ENCODE results near the gene CXCL11. TPM values are rescaled to one million over a fixed set of nuclear protein-coding genes. Genes with fewer than 3 reads are reported as not detected.
"Not testable (repeated sequence)": the region's sequence is repeated elsewhere in the genome, so short reads cannot be mapped to it uniquely, and the experiment has no call there.

The CXCL11 gene
- not detected for total RNA-seq

DNA sequence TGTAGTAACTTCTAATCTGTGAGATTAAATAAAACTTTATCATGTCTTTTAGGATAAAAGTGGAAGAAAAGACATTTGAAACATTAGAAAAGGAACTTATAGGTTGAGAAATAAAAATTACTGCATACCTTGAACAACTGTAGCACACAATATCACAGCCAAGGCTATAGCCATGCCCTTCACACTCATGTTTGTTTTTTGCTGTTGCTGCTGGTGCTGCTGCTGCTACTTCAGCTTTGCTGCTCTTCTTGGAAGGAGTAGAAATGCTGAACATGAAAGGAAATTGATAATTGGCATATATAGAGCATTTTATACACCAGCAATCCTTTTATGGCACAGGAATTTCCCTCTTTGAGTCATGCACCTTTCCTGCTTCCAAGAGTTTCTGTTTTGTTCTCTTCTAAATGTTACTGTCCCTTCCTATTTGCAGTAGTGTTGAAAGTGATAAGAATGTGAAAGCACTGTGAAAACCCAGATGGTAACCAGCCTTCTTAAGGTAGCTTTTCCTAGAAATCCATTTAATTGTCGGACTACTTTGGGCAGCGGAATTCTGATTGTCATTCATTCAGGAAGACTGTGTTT is at the start of gene CXCL11:
Gene CXCL11 (minus strand): TSS at position 272 of the 582 bp plus-strand sequence. CDS start 83 bp downstream, at position 189.
- DNase-seq (ENCODE audit: low spot score) = no peak

DNA sequence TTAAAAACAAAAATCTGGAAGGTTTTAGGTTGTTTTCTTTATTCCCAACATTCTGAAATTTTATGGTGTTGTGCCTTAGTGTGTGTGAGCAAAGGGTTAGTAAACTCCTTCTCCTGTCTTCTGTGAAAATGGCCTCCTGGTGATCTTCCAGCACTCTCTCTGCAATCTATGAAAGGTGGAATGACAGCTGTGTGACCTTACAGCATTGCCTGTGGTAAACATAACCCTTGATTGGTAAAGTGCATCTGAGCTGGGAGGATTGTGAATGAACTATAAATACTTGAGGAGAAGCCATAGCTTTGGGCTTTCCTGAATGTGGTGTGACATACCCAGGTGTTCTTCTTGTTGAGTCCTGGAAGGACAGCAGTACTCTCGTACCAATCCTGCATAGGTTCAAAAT is 48.7 kb upstream of the CXCL11 start:
- no peak for DNase-seq (ENCODE audit: low spot score)

DNA sequence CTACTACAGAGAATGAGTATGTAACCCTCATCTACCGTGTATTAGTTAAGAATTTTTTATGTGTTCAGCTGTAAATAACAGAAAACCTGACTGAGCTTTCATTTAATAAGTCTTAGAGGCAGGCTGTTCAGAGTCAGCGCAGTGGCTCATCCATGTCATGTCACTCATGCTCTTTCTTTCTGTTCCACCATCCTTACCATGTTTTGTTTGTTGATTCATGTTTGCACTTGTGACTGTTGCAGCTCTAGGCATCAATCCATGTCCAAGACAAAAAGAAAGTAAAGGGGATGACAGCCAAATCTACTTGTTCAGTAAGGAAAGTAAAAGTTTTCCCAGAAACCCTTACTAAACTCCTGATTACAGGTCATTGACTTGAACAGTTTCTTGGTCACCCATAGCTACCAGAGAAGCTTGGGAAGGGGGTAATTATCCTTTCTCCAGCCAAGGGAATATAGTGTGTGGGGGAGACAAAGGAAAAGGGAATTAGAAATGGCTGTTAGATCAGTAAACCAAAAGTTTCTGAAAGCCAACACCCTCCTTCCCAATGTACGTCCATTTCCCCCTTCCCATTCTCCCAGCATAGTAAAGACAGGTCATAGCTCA is 47.6 kb upstream of the CXCL11 start:
- no peak for DNase-seq (ENCODE audit: low spot score)

DNA sequence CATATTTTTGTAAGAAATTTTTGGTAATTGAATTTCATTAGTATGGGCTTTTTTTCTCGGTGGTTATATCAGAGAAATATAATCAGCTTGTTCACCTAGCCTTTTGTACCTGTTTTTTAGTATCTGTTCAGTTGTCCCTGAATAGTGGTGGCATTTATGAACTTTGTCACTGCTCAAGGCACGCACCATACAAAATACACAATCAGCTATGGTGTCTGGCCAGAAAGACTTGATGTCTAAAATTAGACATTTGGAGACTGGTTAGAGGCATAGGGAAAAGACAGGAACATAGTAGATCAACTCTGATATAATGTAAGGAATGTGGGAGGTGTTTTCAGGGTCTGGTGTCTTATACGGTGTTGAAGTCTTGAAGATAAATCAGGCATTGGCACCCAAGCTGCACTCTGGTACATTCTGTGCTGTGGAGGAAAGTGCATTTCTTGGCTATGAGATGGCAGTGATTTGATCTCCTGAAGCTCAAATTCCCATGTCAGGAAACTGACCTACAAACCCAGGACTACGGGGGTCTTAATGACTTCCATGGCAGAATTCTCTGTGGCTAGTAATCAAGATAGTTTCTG is 42.3 kb upstream of the CXCL11 start:
- no peak for DNase-seq (ENCODE audit: low spot score)

DNA sequence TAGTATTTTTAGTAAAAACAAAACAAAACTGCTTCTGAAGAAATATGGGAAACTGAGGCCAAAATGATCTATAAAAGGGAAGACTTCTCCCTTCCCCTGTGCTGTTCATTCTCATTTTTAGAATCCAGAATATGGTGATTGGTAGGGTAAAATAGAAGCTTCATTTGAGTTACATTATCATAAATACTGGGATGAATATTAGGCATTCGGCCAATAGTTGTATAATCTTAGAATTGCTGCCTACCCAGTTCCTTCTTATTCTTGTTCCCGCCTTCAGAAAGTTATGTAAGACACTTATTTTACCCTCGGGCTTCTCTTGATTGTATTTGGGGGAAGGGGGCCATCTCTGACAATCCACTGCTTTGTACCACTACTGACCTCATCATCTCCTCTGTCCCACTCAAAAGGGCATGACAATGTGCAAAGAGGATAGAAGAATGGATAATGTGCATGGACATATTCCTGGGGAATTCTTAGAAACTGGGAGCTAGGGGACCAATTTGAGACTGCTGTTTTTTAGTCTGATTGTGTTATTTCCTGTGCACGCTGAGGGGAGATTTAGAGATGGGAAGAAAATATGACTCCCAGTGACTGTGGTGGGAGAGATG is 39.2 kb upstream of the CXCL11 start:
- DNase-seq (ENCODE audit: low spot score) = no peak

DNA sequence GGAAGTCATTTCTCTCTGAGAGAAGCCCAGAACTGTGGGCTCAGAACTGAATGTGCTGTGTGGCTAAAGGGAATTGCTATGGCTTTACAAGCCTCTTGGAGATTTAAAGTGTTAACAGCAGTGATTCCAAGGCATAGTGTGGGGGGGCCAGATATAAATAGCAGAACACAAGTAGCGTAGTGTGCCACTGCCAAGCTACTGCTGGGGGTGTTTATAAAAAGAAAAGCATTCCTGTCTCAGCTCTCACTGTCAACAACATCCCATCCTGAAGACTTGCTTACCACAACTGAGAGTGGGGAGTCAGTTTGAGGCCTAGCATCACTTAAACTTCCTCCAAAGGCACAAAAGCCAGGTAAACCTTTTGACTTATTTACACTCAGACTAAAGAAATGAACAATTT is 38.6 kb upstream of the CXCL11 start, which contains the start of gene ART3:
Gene ART3 (plus strand): TSS at position 242 of the 400 bp plus-strand sequence. CDS start 1,181 bp downstream, outside the sequence.
- no peak for DNase-seq (ENCODE audit: low spot score)

DNA sequence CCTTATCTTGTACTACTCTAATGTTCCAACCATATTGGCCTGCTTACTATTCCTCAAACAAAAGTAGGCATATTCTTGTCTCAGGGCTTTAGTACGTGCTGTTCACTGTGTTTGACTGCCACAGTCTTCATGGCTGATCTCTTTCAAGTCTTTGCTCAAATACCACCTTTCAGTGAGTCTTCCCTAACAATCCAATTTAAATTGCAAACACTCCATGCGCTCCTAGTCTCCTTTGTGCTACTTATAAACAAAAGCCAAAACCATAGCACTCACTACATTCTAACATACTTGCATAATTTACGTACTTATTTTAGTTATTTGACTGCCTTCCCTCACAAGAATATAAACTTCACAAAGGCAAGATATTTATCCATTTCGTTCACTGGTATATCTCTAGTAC is 36.9 kb upstream of the CXCL11 start:
- DNase-seq (ENCODE audit: low spot score) = no peak

DNA sequence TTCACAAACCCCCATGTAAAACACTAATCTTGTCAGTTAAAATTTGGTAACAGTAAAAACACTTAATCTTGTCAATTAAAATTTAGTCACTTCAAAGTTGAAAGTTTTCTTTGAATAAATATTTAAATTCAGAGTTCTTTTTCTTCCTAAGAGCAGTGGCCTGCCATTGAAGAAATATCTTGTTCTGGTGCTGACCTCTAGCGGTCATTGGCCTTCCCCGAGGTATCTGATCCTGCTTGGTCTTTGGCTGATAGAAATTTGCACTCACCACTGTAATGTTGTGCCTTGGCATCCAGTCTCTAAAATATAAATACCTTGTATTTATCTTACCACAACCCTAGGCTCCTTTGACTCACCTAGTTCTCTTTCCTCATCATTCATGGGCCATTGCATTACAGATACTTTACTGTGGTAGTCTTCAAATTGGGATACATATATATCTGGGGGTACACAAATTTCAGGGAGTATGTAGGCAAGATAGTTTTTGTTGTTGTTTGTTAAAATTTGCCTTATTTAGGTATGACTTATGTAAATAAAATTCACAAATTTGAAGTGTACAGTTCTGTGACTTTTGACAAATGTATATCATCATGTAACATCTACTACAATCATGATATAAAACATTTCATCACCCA is 31.9 kb upstream of the CXCL11 start:
- DNase-seq (ENCODE audit: low spot score) = peak; percentile 79

DNA sequence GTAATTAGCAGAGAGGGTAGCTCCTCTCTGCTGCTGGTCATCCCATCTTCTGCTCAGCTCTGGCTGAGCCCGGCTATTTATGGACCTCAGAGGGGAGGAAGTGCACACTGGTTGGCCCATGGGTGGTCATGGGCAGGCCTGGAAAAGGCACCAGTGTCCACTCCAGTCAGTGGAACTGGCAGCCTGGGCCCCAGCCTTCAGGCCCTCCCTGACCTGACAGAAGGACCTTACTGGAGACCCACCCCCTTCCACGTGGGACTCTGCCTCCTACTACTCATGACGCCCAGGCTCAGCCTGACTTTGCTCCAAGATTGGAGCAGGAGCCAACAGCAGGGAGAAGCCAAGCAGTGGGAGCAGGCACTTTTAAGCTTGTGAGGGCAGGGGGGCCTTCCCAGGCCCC is 30.7 kb upstream of the CXCL11 start:
- DNase-seq (ENCODE audit: low spot score) = no peak

DNA sequence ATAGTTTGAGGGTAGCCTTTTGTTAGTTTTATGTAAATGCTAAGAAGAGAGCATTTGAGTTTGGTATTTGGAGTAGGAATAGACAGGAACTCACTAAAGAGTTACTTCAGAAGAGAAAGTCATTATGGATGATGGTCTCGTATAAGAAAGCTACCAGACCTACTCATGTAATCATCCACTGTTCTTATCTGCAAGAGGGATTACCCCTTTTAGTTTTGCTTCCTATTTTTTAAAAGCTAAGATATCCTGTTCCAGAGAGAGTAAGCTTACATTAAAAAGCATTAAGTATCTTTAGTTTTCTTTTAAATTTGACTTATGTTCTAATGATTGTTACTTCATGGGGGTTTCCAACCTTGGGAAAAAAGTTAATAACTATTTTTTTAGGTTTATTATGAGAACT is 26.1 kb upstream of the CXCL11 start:
- no peak for DNase-seq (ENCODE audit: low spot score)

DNA sequence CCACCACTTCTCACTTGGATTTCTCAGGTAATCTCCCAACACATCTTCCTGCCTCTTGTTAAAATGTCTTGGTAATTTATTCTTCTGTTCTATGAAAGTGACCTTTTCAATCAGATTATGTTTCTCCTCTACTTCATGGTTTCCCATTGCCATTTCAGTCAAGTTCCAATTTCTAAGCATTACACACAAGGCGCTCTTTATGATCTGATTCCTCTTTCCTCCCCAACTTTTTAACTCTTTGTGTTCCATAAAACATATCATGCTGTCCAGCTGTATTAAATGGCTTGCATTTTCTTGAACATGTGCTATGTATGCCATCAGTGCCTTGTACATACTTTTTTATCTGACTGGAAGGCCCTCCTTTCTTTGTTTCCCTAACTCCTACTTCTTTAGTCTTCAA is 25.6 kb upstream of the CXCL11 start:
- DNase-seq (ENCODE audit: low spot score) = no peak

DNA sequence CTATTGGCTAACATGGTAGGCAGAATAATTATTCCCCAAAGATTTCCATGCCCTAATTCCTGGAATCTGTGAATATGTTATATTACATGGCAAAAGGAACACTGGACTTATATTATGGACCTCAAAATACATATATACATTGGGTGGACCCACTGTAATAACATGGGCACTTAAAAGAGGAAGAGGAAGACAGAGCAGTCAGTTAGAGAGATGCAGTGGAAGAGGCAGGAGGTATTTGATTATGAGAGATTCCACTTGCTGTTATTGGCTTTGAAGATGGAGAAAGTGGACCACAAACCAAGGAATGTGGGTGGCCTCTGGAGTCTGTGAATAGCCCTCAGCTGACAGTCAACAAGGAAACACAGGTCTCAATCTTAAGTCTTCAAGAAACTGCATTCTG is 24.6 kb upstream of the CXCL11 start:
- DNase-seq (ENCODE audit: low spot score) = no peak

DNA sequence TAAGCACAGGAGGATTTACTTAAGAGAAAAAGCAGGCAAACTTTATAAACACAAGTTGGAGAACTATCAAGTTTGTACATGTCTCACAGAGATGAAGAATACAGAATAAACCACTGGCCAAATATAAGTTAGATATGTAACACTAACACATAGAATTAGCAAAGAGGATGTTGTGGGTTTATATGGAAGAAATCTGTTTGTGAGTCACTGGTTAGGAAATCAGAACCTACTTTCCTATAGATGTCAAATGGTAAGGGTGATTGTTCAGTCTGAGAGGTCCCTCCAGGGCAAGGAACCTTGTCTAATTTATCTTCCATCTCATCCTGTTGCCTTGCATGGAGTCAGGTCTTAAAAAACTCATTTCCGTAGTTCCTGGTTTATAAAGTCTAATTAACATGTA is 23.9 kb upstream of the CXCL11 start:
- no peak for DNase-seq (ENCODE audit: low spot score)

DNA sequence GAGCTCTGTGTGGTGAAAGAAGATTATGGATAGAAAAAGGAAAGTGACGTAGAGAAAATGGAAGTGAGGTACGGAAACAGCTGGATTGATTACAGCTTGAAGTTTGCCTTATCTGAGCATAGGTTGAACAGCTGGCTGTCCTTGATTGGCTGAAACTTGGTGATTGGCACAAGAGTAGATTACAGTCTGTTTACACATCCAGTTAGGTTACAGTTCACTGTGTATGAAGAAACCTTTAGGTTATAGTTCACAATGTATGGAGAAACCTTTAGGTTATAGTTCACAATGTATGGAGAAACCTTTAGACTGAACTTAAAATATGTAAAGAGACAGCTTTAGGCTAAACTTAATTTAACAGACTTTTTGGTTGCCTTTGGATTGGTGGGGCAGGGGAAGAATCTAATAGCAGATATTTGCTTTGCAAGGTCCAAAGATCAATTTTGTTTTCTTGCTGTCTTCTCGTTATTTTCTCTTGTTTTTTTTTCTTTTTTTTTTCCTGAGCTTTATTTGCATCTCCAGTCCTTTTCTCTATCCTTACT is 23.1 kb upstream of the CXCL11 start:
- no peak for DNase-seq (ENCODE audit: low spot score)

DNA sequence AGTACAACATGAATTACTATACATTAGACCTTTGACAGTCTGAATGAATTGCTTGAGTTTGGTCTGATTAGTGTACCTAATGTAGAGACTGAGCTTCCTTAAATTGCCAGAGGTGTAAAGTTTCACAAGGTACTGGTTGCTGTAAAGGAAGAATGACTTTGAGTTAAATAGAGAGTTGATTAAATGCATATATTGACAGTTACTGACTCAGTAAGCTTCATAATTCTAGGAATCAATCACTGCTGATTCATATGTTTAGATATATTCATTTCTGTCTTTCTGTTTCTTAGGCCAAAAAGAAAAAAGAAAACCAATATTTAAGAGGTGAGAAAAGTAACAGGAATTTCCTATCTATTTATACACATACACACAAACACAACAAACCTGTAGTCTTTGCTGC is 22.4 kb upstream of the CXCL11 start:
- DNase-seq (ENCODE audit: low spot score) = no peak

DNA sequence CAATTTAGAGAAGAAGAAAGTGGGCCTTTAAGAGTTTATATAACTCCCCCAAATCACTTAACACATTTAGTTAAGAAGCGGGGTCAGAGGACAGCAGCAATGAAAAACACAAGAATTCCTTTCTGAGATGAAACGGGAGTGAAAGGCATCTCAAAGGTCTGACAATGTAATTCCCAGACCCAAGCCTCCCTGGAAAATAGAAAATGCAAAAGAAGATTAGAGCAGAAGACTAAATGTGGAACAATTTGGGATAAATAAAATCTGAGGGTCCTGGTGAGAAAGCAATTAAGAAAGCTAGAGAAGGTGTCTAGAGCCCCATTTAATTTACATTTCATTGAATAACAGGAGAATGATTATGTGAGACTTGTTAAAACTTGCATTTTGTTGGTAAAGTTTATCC is 19.6 kb upstream of the CXCL11 start:
- no peak for DNase-seq (ENCODE audit: low spot score)

DNA sequence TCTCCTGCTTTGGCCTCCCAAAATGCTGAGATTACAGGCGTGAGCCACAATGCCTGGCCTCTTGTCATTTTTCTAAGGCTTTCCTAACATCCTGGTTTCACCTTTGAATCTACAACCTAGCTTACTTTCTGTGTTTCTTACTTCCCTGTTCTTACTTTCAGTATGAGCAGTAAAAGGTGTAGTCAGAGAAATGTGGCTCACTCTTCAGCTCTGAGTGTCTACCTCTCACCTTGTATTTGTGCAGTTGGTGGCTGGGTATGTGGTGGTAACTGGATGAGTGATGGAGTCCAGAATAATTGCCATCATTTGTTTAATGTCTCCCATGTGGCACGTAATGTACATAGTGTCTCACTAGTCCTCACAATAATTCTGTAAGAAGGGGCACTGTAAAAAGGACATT is 19.1 kb upstream of the CXCL11 start:
- no peak for DNase-seq (ENCODE audit: low spot score)

DNA sequence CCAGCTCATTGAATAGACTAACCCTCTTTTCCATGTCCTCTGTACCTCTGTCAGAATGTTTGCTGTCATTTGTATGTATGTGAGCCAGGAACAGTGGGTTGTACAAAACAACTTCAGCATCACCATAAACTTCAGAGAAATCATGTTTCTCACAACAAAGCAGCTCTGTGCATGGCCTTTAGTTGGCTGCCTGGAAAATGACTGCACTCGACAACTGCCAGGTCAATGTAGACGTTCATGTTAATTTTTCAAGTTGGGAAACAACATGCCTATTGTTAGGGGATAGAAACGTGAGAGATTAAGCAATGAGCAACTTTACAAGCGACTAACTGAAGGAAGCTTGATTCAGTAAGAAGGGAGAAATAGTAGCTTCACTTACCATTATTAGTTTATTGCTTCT is 17.9 kb upstream of the CXCL11 start:
- DNase-seq (ENCODE audit: low spot score) = no peak

DNA sequence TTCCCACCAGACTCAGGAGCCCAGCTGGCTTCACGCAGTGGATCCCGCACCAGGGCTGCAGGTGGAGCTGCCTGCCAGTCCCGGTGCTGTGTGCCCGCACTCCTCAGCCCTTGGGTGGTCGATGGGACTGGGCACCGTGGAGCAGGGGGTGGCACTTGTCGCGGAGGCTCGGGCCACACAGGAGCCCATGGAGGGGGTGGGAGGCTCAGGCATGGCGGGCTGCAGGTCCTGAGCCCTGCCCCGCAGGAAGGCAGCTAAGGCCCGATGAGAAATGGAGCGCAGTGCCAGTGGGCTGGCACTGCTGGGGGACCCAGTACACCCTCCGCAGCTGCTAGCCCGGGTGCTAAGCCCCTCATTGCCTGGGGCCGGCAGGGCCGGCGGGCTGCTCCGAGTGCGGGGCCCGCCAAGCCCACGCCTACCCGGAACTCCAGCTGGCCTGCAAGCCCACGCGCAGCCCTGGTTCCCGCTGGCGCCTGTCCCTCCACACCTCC is 14.7 kb upstream of the CXCL11 start:
- not testable (repeated sequence) for DNase-seq (ENCODE audit: low spot score)

DNA sequence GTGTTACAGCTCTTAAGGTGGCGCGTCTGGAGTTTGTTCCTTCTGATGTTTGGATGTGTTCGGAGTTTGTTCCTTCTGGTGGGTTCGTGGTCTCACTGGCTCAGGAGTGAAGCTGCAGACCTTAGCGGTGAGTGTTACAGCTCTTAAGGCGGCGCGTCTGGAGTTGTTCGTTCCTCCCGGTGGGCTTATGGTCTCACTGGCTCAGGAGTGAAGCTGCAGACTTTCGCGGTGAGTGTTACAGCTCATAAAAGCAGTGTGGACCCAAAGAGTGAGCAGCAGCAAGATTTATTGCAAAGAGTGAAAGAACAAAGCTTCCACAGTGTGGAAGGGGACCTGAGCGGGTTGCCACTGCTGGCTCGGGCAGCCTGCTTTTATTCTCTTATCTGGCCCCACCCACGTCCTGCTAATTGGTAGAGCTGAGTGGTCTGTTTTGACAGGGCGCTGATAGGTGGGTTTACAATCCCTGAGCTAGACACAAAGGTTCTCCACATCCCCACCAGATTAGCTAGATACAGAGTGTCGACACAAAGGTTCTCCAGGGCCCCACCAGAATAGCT is 14.1 kb upstream of the CXCL11 start:
- not testable (repeated sequence) for DNase-seq (ENCODE audit: low spot score)

DNA sequence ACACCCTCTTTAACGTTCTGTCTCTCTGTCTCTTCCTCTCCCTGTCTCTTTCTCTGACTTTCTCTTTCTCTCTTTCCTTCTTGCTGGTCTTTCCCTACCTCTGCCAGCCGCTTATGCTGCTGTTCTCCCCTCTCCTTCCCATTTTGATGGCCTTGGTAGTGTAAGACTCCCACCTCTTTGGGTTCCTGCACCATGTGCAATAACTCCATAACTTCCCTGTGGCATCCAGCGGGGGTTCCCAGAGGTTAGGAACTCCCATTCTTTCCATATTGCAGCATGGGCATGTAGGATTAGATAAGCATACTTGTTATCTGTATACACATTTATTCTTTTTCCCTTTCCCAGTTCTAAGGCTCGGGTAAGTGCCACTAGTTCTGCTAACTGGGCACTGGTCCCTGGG is 8.8 kb upstream of the CXCL11 start:
- DNase-seq (ENCODE audit: low spot score) = not testable (repeated sequence)

DNA sequence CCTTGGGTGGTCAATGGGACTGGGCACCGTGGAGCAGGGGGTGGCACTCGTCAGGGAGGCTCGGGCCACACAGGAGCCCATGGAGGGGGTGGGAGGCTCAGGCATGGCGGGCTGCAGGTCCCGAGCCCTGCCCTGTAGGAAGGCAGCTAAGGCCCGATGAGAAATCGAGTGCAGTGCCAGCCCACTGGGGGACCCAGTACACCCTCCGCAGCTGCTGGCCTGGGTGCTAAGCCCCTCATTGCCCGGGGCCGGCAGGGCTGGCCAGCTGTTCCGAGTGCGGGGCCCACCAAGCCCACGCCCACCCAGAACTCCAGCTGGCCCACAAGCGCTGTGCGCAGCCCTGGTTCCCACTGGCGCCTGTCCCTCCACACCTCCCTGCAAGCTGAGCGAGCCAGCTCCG is 7.4 kb upstream of the CXCL11 start:
- DNase-seq (ENCODE audit: low spot score) = not testable (repeated sequence)

All from mucosa of gallbladder (tissue), 1 donor.